Panc1 (cell line): Measurements from ENCODE around the gene FMNL3. TPM values are rescaled to one million over a fixed set of nuclear protein-coding genes. Genes with fewer than 3 reads are reported as not detected.

Experiments
- ATAC-seq: fragments of 200-7000 bp; cut with Tn5 transposase; 2 replicates; pipeline ENCODE4 v1.9.1; 2020; ENCODE audit warnings: mild to moderate bottlenecking, moderate library complexity
- BruUV-seq: library from RNA; stranded (reverse); fragments of 400-500 nt; replicated peaks from 2 replicates; lab custom pipeline; 2021; lab: Mats Ljungman, UMichigan
- CTCF ChIA-PET: fragments of 300-600 bp; sonication (Branson Sonifier 250); formaldehyde crosslinking; loops from one replicate; lab custom pipeline; 2022; ENCODE audit warnings: antibody characterized with exemption; lab: Charles Lee
- POLR2A ChIA-PET: fragments of 300-600 bp; sonication (Branson Sonifier 250); formaldehyde crosslinking; loops from one replicate; lab custom pipeline; 2022; ENCODE audit warnings: antibody characterized with exemption; lab: Charles Lee
- DNase-seq: peaks from one replicate; pipeline ENCODE4 v3.0.0-alpha.2; 2010; ENCODE audit warnings: low read depth, low spot score
- H3K27ac ChIP-seq: 2 replicates; pipeline ENCODE4 v1.5.1; 2011; ENCODE audit warnings: mild to moderate bottlenecking, low read length, inconsistent platforms
- H3K27me3 ChIP-seq: fragments of 200-500 bp; sonication (Bioruptor generic); 2 replicates; pipeline ENCODE4 v1.6.0; 2014; ENCODE audit warnings: low read length, inconsistent platforms; ENCODE audit not compliant: control insufficient read depth, insufficient read depth
- H3K36me3 ChIP-seq: fragments of 200-500 bp; sonication (Bioruptor generic); 2 replicates; pipeline ENCODE4 v1.5.1; 2014; ENCODE audit warnings: inconsistent platforms, mild to moderate bottlenecking, low read length, moderate library complexity; ENCODE audit not compliant: control insufficient read depth, insufficient read depth
- H3K4me1 ChIP-seq: 2 replicates; pipeline ENCODE4 v1.5.1; 2011; ENCODE audit warnings: inconsistent platforms, mild to moderate bottlenecking, low read length, moderate library complexity; ENCODE audit not compliant: control insufficient read depth, insufficient read depth
- H3K4me3 ChIP-seq, 2 experiments: 2 replicates each; pipeline ENCODE4 v1.5.1; 2011 to 2012; ENCODE audit warnings: low read depth in 2 of 2, low read length in 2 of 2, mild to moderate bottlenecking in 2 of 2, inconsistent platforms in 1 of 2, moderate library complexity in 1 of 2
- H3K9me3 ChIP-seq: fragments of 200-500 bp; sonication (Bioruptor generic); 2 replicates; pipeline ENCODE4 v1.5.1; 2014; ENCODE audit warnings: low read depth, mild to moderate bottlenecking, inconsistent platforms, low read length, moderate library complexity; ENCODE audit not compliant: control insufficient read depth, insufficient read depth
- CTCF ChIP-seq: fragments of 450-650 bp; IDR thresholded peaks from 2 replicates; pipeline ENCODE4 v1.5.1; 2017; ENCODE audit warnings: mild to moderate bottlenecking
- POLR2AphosphoS5 ChIP-seq: IDR thresholded peaks from 2 replicates; pipeline ENCODE4 v1.6.1; 2012; ENCODE audit warnings: mild to moderate bottlenecking, low read depth, low read length, moderate library complexity
- REST ChIP-seq, 2 experiments: IDR thresholded peaks; 2 replicates each; pipeline ENCODE4 v1.6.1; 2011 to 2012; ENCODE audit warnings: low read depth in 2 of 2, control low read depth in 1 of 2, low read length in 1 of 2, mild to moderate bottlenecking in 1 of 2, moderate library complexity in 1 of 2; ENCODE audit not compliant: insufficient read depth in 1 of 2
- SIN3A ChIP-seq: IDR thresholded peaks from 2 replicates; pipeline ENCODE4 v1.6.1; 2012; ENCODE audit warnings: low read depth, mild to moderate bottlenecking, low read length, moderate library complexity, borderline replicate concordance; ENCODE audit not compliant: insufficient read depth
- TCF7L2 ChIP-seq: IDR thresholded peaks from 2 replicates; pipeline ENCODE4 v1.6.1; 2011; ENCODE audit warnings: mild to moderate bottlenecking, low read depth, low read length, inconsistent platforms
- in situ Hi-C: cut with HindIII; loops from 2 replicates; pipeline ENCODE4 v1.10.0; 2016; ENCODE audit warnings: low sequenced_read_pairs, low pct_unique_long_range_greater_than_20kb
- intact Hi-C: fragments of 100-400 bp; cut with micrococcal nuclease; formaldehyde crosslinking; loops from one replicate; pipeline ENCODE4 v1.10.0; 2022; ENCODE audit not compliant: unreplicated experiment
- total RNA-seq: library from RNA; stranded (reverse); gene quantifications from one replicate; pipeline ENCODE4 v1.2.1, GENCODE V29; 2021; ENCODE audit not compliant: unreplicated experiment

FMNL3 gene
- total RNA-seq, 1 experiment from 2014 or later, result 25.7 TPM

- in situ Hi-C loops, result no loop called here
- Histone ChIP-seq H3K4me1 (peaks cover 3% of the 10 kb centered on the region; the same call in 1 of the 2 replicates), H3K27me3 (no peaks in the 10 kb centered on the region), H3K4me3 (no peak overlapping the region), H3K27ac (no peak overlapping the region), H3K9me3 (no peaks in the 10 kb centered on the region), H3K36me3 (peaks cover 10% of the 10 kb centered on the region)
- BruUV-seq, result no TSS peak
- no peak for TF ChIP-seq SIN3A
- TF ChIP-seq REST (IDR thresholded peaks at IDR 0.05; ENCODE audit: insufficient read depth in 1 of 2, low read depth in 2 of 2, low read length in 1 of 2), result no peak
- TF ChIP-seq TCF7L2, result no peak
- TF ChIP-seq POLR2AphosphoS5, result no peak
- TF ChIP-seq CTCF, result no peak
- ChIA-PET POLR2A (interaction anchor here (0.5 kb wide), 1 partner anchor 109 kb away, joined by 10 read pairs; no protein-coding TSS in a partner anchor), CTCF (no interaction called here)
- intact Hi-C loops, result loop anchor here (10.0 kb wide), 1 partner anchor 102 kb away; the partner anchor contains the start of gene TMBIM6
- ATAC-seq (no peak; the same call in 1 of the 2 replicates), DNase-seq (no peak)
These were observed 64.8 kb downstream of the FMNL3 start for GRCh38 chr12:49642370-49642802.

- no TSS peak for BruUV-seq
- intact Hi-C loops, result loop anchor here (10.0 kb wide), 1 partner anchor 103 kb away; the partner anchor contains the start of gene TMBIM6
- ChIA-PET POLR2A (interaction anchor here (0.5 kb wide), 1 partner anchor 109 kb away, joined by 10 read pairs; no protein-coding TSS in a partner anchor), CTCF (interaction anchor here (0.7 kb wide), 1 partner anchor 100 kb away, joined by 3 read pairs; the partner anchor contains the start of gene TMBIM6)
- no peak for ATAC-seq
- DNase-seq, result no peak
- peaks cover 10% of the 10 kb centered on the region for H3K36me3 ChIP-seq
- H3K9me3 ChIP-seq, result no peaks in the 10 kb centered on the region
- TF ChIP-seq TCF7L2, result no peak
- TF ChIP-seq SIN3A, result no peak
- no peak for TF ChIP-seq REST (IDR thresholded peaks at IDR 0.05; ENCODE audit: insufficient read depth in 1 of 2, low read depth in 2 of 2, low read length in 1 of 2)
- TF ChIP-seq CTCF, result no peak
- TF ChIP-seq POLR2AphosphoS5, result no peak
- H3K4me1 ChIP-seq, result peaks cover 3% of the 10 kb centered on the region
- in situ Hi-C loops, result no loop called here
- H3K27ac ChIP-seq, result no peak overlapping the region
- H3K27me3 ChIP-seq, result no peaks in the 10 kb centered on the region
- no peak overlapping the region for H3K4me3 ChIP-seq
These were observed 65.3 kb downstream of the FMNL3 start for GRCh38 chr12:49641748-49642369.
